HG02678 (cell line): ENCODE data around the gene RBFOX2.
"Not testable (repeated sequence)": the region's sequence is repeated elsewhere in the genome, so short reads cannot be mapped to it uniquely, and the experiment has no call there.

ENCODE experiments used
- ATAC-seq: cut with Tn5 transposase; IDR thresholded peaks from one replicate; pipeline ENCODE4 v1.9.1; 2021; ENCODE audit warnings: mild to moderate bottlenecking, moderate library complexity; ENCODE audit not compliant: unreplicated experiment

RBFOX2 gene

GRCh38 chr22:35838855-35839576, 189.6 kb downstream of the RBFOX2 start:
- ATAC-seq: no peak

GRCh38 chr22:35837101-35837727, 191.4 kb downstream of the RBFOX2 start:
- no peak for ATAC-seq

GRCh38 chr22:35835998-35836691, 192.5 kb downstream of the RBFOX2 start:
- ATAC-seq: no peak

- ATAC-seq: no peak
Measured at GRCh38 chr22:35835267-35835997, 193.2 kb downstream of the RBFOX2 start.

GRCh38 chr22:35834061-35834460, 194.6 kb downstream of the RBFOX2 start:
- ATAC-seq: no peak

- no peak for ATAC-seq
Measured at GRCh38 chr22:35830305-35830704, 198.3 kb downstream of the RBFOX2 start.

- ATAC-seq: no peak
Measured at GRCh38 chr22:35824256-35824655, 204.4 kb downstream of the RBFOX2 start.

GRCh38 chr22:35821654-35822053, 207.0 kb downstream of the RBFOX2 start:
- no peak for ATAC-seq

- ATAC-seq: no peak
Measured at GRCh38 chr22:35819421-35819820, 209.2 kb downstream of the RBFOX2 start.

GRCh38 chr22:35818897-35819296, 209.7 kb downstream of the RBFOX2 start:
- ATAC-seq: no peak

GRCh38 chr22:35812600-35812999, 216.0 kb downstream of the RBFOX2 start:
- ATAC-seq: no peak

GRCh38 chr22:35811670-35812069, 217.0 kb downstream of the RBFOX2 start:
- ATAC-seq: no peak

- no peak for ATAC-seq
Measured at GRCh38 chr22:35809816-35810215, 218.8 kb downstream of the RBFOX2 start.

GRCh38 chr22:35808377-35808776, 220.2 kb downstream of the RBFOX2 start:
- ATAC-seq: no peak

- ATAC-seq: not testable (repeated sequence)
Measured at GRCh38 chr22:35806668-35807067, 222.0 kb downstream of the RBFOX2 start.

- ATAC-seq: no peak
Measured at GRCh38 chr22:35805466-35805865, 223.2 kb downstream of the RBFOX2 start.

GRCh38 chr22:35804421-35804820, 224.2 kb downstream of the RBFOX2 start:
- ATAC-seq: no peak

- no peak for ATAC-seq
Measured at GRCh38 chr22:35802885-35803284, 225.7 kb downstream of the RBFOX2 start.

- not testable (repeated sequence) for ATAC-seq
Measured at GRCh38 chr22:35801301-35801700, 227.3 kb downstream of the RBFOX2 start.

GRCh38 chr22:35799150-35799549, 229.5 kb downstream of the RBFOX2 start:
- ATAC-seq: no peak

GRCh38 chr22:35797411-35797810, 231.2 kb downstream of the RBFOX2 start:
- no peak for ATAC-seq
